HuH-7 (cell line): ENCODE results near the gene SLC5A6.
"Not testable (repeated sequence)": the region's sequence is repeated elsewhere in the genome, so short reads cannot be mapped to it uniquely, and the experiment has no call there.

ENCODE experiments used
- DNase-seq: peaks from one replicate; pipeline ENCODE4 v3.0.0; 2011; ENCODE audit warnings: low spot score

The SLC5A6 gene

DNA sequence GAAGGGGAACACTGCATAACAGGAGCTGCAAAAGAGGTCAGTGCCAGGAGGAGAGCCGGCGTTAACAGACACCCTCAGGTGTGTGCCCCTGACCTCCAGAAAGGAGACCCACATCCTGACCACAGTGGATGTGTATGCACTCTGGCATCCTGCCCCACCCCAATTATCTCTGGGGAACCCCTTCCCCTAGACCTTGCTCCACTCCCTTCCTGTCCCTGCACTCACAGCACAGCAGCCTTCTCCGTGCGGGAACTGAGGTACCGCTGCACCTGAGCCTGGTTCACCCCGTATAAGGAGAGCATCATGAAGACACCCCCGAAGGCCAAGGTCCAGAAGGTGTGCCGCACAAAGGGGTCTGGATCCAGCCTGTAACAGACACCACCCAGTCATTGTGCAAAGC is 7.5 kb downstream of the SLC5A6 start:
- no peak for DNase-seq

DNA sequence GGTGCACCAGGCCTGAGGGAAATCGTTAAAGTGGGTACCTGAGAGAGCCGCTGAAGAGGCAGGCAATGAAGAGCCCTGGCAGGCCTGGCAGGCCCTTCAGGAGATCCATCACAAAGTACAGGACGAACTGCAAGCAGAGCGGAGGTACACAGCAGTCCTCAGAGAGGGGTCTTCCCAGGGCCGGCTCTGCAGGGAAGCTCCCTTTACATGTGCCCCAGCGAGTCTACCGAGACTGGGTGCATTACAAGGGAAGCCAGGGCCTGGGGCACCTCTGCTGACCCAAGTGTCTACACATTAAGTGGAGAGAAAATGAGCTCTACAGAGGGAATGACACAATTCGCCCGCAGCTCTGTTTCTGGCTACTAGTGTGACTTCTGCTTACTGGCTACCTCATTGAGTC is 8.3 kb downstream of the SLC5A6 start:
- no peak for DNase-seq

- DNase-seq, result no peak
These were observed 9.2 kb downstream of the SLC5A6 start for GRCh38 chr2:27202854-27203253.

- DNase-seq, result no peak
These were observed 10.4 kb downstream of the SLC5A6 start for GRCh38 chr2:27201675-27202074.

DNA sequence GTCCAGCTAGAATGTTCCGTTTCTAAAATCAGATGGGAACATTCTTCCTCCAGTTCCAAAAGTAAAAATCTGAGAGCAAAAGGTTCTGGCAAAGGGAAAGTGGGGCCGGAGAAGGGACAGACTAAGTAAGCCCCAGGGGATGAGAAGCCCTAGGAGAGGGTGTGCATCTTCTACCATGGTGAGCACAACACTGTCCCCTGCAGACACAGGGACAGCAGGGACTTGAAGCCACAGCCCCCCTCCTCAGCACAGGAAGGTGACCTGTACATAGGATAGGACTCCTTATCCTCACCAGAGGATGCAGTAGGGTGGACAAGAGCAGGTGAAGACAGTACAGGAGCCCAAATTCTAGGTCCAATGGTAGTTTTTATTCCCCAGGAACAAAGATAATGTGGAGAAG is 12.8 kb downstream of the SLC5A6 start:
- no peak for DNase-seq

DNA sequence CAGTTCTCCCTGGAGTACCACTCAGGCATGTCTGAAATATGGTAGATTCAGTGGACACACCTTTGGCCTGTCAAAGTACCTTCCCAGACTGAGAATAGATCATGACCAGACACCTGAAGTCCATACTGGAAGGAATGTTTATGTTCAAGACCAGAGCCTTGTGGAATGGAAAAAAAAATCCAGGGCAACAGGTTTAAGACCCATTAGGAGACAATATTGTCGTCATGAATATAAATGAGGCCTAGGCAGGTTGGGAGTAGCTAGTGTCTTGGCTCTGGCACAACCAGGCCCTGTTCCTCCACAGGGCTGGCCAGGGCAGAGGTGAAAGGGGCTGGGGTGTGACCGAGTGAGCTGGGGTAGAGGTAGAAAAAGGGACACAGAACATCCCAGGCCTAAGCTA is 13.4 kb downstream of the SLC5A6 start:
- no peak for DNase-seq

DNA sequence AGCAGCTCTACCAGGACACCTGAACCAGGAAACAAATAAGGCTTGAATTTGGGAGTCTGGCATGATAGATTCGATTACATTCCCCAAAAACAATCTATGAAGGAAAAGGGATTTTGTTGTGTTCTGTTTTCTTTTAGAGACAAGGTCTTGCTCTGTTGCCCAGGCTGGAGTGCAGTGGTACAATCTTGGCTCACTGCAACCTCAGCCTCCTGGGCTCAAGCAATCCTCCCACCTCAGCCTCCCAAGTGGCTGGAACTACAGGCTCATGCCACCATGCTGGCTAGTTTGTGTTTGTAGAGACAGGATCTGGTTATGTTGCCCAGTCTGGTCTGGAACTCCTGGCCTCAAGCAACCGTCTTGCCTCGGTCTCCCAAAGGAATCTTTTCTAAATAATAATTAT is 14.0 kb downstream of the SLC5A6 start:
- DNase-seq, result not testable (repeated sequence)

DNA sequence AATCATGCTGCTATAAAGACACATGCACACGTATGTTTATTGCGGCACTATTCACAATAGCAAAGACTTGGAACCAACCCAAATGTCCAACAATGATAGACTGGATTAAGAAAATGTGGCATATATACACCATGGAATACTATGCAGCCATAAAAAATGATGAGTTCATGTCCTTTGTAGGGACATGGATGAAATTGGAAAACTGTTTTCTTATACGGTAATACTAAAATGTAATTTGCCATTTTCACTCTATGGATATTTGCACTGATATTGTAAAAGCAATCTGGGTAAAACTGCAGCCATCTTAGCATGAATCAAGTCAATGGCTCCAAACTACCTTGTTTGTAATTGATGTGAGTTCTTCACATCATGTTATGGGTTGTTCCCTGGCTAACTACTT is 16.3 kb downstream of the SLC5A6 start:
- DNase-seq, result not testable (repeated sequence)

DNA sequence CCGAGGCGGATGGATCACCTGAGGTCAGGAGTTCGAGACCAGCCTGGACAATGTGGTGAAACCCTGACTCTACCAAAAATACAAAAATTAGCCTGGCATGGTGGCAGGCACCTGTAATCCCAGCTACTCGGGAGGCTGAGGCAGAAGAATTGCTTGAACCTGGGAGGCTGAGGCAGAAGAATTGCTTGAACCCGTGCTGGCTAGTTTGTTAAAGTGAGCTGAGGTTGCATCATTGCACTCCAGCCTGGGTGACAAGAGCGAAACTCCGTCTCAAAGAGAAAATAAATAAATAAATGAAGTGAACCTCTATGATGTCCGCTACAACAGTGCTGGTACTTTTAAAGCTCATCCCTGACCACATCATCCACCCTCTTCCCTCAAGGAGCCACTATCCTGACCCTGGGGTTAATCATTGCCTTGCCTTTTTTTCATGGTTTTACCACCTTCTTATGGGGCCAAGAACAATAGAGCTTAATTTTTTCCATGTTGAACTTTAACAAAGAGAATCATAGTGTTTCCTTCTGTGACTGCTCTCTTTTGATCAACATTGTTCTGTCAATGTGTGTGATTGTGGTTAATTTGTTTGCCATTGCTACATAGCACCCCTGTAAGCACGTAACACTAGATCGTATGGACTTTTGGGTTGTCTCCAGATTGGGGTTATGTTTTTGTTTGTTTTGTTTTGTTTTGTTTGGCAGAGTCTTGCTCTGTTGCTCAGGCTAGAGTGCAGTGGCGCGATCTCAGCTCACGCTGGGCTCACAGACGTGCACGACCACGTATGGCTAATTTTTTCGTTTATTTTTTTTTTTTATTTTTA is 17.3 kb downstream of the SLC5A6 start:
- DNase-seq, result no peak

GRCh38 chr2:27191070-27191829 is 20.8 kb downstream of the SLC5A6 start:
- DNase-seq, result no peak

DNA sequence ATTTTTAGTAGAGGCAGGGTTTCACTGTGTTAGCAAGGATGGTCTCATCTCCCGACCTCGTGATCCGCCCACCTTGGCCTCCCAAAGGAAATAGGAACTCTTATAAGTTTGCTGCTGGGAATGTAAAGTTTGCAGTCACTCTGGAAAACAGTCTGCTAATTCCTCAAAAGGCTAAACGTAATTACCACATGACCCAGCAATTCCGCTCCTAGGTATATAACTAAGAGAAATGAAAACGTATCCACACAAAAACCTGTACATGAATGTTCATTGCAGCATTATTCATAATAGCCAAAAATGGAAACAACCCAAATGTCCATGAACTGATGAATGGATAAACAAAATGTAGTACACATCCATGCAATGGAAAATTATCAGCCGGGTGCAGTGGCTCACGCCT is 22.1 kb downstream of the SLC5A6 start:
- DNase-seq, result no peak

DNA sequence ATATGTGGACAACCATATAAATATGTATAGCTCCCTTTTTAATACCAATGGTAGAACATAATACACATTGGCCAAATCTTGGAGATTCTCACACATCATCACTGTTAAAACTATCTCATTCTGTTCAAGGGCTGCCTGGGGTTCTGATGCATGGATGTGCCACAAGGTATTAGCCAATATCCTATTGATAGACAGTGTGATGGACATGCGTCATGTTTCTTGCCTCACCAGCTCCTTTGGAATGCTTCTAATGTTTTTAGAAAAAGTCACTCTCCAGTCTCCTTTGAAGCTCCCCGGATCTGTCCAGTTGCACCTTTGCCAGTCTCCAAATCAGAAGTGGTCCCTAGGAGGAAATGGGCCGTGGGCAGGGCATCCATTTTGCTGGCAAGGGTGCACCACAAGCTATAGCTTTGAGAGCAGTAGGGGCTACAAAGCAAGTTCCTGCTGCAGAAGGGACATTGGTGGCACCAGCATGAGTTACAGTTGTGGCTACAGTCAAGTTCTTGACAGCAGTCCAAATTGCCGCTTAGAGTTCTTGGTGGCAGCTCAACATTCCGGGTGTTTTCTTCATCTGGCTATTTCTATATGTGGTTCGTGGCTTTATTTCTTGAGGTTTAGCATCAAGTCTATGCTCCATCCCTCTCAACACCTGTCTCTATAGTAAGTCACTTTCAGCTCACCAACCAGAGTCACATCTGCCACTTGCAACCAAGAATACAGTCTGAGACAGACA is 25.3 kb downstream of the SLC5A6 start:
- DNase-seq, result no peak

- DNase-seq, result peak; percentile 35
These were observed 26.6 kb downstream of the SLC5A6 start for GRCh38 chr2:27185331-27186026.

GRCh38 chr2:27184115-27184514 is 28.0 kb downstream of the SLC5A6 start:
- DNase-seq, result no peak

- DNase-seq, result no peak
These were observed 29.7 kb downstream of the SLC5A6 start for GRCh38 chr2:27182346-27182745.

DNA sequence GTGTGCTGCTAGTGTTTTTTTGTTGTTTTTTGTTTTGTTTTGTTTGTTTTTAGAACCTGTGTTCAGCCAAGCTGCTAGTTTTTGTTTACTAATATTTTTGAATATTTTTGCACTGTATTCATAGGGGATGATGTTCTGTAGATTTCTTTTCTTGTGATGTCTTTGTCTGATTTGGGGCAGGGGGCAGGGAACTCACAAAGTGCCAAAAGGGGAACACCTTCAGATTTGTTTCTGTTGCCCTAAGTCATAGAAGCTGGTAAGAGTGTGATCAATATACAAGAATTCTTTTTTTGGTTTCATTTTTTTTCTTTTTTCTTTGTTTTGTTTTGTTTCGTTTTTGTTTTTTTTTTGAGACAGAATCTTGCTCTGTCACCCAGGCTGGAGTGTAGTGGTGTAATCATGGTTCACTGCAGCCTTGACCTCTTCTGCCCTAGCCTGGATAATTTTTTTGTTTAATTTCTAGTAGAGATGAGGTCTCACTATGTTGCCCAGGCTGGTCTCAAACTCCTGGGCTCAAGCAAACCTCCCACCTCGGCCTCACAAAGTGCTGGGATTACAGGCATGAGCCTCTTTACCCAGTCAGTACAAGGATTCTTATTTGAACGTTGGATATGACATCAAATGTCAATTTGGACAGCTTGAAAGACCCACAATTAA is 32.6 kb downstream of the SLC5A6 start:
- DNase-seq, result no peak

DNA sequence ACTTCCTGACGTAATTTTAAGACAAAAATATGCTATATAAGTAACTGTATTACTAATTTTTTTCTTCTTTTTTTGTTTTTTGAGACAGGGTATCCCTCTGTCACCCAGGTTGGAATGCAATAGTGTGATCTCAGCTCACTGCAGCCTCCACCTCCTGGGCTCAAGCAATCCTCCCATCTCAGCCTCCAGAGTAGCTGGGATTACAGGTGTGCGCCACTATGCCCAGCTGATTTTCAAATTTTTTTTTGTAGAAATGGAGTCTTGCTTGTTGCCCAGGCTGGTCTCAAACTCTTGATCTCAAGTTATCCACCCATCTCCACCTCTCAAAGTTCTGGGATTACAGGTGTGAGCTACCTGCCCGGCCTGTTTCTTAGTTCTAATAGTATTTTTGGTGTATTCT is 33.6 kb downstream of the SLC5A6 start:
- no peak for DNase-seq

- DNase-seq, result no peak
These were observed 34.4 kb downstream of the SLC5A6 start for GRCh38 chr2:27177441-27178351.

DNA sequence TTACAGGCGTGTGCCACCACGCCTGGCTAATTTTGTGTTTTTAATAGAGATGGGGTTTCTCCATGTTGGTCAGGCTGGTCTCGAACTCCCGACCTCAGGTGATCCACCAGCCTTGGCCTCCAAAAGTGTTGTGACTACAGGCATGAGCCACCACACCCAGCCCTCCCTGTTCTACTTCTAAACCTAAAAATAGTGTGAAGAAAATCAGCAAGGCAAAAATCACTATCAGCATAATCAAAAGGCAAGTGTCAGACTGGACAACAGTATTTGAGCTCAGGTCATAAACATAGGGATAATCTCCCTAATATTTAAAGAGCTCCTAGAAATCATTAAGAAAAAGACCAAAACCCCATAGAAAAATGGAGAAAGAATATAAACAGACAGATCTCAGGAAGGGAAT is 36.3 kb downstream of the SLC5A6 start:
- not testable (repeated sequence) for DNase-seq

DNA sequence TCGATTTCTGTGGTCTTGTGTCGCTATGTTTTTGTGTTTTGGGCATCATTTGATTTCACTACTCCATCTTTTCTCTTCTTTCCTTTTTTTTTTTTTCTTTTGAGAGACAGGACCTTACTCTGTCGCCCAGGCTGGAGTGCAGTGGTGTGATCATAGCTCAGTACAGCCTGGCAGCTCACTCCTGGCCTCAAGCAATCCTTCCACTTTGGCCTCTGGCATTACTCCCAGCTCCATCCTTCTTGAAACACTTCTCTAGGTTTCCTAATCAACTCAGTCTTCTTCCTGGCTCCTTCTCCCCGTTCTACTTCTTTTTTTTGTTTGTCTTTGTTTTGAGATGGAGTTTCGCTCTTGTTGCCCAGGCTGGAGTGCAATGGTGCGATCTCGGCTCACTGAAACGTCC is 36.7 kb downstream of the SLC5A6 start:
- no peak for DNase-seq

- no peak for DNase-seq
These were observed 37.4 kb downstream of the SLC5A6 start for GRCh38 chr2:27174638-27175037.
